Stimulated activated naive CD4-positive, alpha-beta T cell treated with Interleukin-2 at 50 U/mL for 16 hours (primary cell): ENCODE measurements around the gene IL6ST.
"Not testable (repeated sequence)": the region's sequence is repeated elsewhere in the genome, so short reads cannot be mapped to it uniquely, and the experiment has no call there.

Experiments used
- DNase-seq: peaks from one replicate; lab custom pipeline; 2025; lab: John Stamatoyannopoulos, UW

Gene IL6ST

DNA sequence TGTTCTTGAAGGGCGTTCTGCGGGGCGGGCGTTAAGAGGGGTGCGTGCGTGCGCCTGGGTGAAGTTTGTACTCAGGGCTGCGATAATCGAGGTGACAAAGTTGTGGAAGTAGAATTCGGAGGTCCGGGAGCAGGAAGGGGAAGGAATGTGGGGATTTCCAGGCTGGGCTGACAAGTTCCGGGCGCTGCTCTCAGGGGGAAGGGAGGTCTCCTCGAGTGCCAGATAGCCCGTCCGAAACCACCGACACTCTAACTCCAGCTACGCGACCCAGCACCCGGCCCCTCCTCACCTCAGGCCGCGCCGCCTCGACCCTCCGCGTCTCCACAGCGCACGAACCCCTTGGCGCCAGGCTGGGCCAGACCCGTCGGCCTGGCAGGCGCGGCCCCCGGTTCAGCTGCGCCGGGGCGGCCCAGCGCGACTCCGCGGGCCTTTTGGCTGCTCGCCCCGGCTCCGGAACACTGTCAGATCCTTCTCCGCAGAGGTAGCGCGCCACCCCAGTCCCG is at the start of gene IL6ST:
TSS of gene IL6ST (minus strand) at position 469 of the 503 bp plus-strand sequence. CDS start 18,685 bp downstream, outside the sequence.
- DNase-seq: peak; percentile 33

GRCh38 chr5:56039985-56040384 is 45.2 kb upstream of the IL6ST start:
- no peak for DNase-seq

GRCh38 chr5:56038206-56038605 is 43.4 kb upstream of the IL6ST start:
- DNase-seq: not testable (repeated sequence)

DNA sequence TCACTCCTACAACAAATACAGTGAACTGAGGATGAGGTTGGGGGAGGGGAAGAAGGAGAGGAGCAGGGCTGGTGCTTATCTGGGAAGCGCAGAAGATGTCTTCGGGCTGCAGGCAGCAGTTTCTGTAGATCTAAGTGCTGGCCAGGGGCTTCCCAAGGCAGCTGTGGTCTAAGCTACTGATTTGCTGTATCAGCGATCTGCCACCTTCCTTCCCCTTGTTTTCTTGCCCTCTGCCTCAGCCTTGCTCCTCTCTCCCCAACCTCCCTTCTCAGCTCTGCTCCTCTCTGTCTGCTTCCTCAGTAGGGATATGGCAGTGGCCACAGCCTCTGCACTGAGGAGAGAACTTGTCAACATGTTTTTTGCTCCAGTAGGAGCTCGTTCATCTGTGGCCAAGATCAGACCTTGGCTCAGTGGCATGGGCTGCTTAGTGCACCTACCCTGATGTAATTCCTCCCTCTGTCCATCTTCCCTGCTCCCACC is 42.8 kb upstream of the IL6ST start:
- no peak for DNase-seq

DNA sequence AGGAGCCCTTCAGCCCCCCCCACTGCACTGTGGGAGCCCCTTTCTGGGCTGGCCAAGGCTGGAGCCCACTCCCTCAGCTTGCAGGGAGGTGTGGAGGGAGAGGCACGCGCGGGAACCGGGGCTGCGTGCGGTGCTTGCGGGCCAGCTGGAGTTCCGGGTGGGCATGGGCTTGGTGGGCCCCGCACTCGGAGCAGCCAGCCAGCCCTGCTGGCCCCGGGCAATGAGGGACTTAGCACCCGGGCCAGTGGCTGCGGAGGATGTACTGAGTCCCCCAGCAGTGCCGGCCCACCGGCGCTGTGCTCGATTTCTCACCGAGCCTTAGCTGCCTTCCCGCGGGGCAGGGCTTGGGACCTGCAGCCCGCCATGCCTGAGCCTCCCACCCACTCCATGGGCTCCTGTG is 40.6 kb upstream of the IL6ST start:
- not testable (repeated sequence) for DNase-seq

- not testable (repeated sequence) for DNase-seq
Measured at GRCh38 chr5:56029871-56030630, 35.3 kb upstream of the IL6ST start.

DNA sequence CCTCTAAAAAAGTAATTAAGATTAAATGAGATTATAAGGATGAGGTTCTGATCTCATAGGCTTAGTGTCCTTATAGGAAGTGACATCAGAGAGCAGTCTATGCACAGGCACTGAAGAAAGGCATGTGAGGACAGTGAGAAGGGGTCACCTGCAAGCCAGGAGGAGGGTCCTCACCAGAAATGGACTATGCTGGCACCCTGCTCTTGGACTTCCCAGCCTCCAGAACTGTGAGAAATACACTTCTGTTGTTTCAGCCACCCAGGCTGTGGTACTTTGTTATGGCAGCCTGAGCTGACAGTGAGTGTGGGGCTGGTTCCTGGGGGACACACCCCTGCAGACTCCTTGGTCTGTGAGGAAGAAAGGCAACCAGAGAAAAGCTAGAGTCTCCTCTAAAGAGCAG is 34.7 kb upstream of the IL6ST start:
- no peak for DNase-seq

GRCh38 chr5:56028708-56029107 is 33.9 kb upstream of the IL6ST start:
- DNase-seq: no peak

DNA sequence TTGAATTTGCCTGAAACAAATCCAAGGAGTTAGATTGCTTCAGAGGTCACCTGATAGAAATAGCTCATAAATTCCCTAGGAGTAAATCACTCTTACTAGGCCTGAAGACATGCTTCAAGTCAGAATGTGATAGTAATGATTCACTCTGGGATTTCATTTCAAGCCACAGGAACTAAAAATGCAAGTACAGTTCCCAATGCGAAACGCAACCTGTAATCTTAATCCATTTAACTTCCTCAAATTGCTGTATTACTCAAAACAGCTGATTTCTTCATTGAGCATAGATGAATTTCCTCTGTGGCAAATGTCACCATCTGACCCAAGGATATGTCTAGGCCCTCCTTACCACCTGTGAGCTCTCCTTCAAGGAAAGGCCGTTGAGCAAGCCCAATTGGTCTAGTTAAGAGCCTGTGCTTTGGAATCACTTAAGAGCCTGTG is 32.1 kb upstream of the IL6ST start:
- no peak for DNase-seq

DNA sequence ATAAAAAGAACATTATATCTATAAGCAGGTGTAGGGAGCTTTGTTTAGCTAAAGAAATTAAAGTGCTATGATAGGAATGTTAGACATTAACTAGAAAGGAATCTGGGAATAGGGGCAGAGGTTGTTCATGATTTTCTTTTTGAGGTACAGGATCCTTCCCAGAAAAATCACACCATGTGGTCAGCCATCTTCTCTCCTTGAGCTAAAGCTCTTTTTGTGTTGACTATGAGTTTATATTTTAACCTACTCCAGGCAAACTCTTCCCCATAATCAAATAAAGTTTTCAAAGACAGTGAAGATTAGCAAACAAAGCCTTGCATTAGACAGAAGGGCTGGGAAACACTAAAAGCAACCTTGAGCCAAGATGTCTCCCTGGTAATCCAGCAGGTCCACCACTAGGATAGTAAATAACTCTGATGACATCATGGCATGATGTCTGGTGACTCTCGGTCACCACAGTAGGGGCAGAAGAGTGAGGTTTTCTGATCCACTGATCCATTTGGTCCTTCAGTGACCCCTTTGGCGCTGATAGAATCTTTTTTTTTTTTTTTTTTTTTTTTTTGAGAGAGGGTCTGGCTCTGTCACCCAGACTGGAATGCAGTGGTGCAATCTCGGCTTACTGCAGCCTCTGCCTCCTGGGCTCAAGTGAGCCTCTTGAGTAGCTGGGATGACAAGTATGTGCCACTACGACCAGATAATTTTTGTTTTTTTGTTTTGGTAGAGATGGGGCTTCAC is 30.6 kb upstream of the IL6ST start:
- DNase-seq: no peak

DNA sequence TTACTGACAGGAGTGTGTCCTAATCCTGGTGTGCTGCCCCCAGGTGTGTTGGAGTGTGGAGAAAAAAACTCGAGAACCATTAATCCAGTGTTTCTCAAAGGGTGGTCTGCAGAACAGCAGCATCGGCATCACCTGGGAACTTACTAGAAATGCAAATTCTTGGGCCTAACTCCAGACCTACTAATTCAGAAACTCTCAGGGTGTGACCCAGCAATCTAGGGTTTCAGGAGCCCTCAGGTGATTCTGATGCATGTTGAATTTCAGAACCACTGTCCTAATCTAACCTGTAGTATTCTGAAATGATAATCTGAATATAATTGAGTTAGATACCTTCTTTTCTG is 30.0 kb upstream of the IL6ST start:
- DNase-seq: no peak

- DNase-seq: no peak
Measured at GRCh38 chr5:56023296-56023695, 28.5 kb upstream of the IL6ST start.

DNA sequence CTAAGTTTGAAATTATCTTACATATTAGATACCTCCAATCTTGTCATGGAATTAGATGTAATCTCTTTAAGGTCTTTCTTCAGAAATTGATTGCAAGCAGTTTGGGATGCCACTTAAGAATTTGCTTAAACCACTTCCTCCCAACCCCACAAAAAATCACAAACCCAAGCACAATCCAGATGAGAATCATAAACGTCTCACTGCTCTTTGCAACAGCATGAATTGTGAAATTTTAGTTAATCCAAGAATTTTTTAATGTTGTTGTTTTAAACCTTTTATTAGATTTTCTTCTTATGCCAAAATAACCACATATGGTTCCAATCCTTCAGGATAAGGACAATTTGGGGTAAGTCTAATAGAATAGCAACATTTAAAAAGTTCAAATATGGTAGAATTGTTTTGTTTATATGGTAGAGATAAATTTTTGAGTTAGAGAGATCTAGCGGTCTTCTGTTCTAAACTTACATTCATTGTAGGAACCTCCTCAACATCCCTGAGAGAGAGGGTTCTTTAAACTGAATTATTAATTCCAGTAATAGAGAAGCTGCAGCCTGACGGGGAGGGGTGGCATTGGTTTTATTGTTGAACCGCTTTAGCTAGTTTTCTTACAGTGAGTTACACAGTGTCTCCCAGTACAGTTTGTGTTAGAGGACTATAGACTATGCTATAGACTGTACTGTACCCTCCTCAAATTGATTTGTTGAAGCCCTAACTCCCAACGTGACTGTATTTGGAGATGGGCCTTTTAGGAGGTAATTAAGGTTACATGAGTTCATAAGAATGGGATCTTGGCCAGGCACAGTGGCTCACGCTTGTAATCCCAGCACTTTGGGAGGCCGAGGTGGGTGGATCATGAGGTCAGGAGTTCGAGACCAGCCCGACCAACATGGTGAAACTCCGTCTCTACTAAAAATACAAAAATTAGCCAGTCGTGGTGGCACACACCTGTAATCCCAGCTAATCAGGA is 24.8 kb upstream of the IL6ST start:
- DNase-seq: no peak

GRCh38 chr5:56018832-56019231 is 24.1 kb upstream of the IL6ST start:
- no peak for DNase-seq

DNA sequence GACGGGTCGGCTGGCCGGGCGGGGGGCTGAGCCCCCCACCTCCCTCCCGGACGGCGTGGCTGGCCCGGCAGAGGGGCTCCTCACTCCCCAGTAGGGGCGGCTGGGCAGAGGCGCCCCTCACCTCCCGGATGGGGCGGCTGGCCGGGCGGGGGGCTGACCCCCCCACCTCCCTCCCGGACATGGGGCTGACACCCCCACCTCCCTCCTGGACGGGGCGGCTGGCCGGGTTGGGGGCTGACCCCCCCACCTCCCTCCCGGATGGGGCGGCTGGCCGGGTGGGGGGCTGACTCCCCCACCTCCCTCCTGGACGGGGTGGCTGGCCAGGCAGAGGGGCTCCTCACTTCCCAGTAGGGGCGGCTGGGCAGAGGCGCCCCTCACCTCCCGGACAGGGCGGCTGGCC is 19.9 kb upstream of the IL6ST start:
- not testable (repeated sequence) for DNase-seq

GRCh38 chr5:56013939-56014338 is 19.2 kb upstream of the IL6ST start:
- DNase-seq: not testable (repeated sequence)

GRCh38 chr5:56012281-56012963 is 17.7 kb upstream of the IL6ST start:
- peak; percentile 11 for DNase-seq

GRCh38 chr5:56011835-56012234 is 17.1 kb upstream of the IL6ST start:
- peak; percentile 29 for DNase-seq

DNA sequence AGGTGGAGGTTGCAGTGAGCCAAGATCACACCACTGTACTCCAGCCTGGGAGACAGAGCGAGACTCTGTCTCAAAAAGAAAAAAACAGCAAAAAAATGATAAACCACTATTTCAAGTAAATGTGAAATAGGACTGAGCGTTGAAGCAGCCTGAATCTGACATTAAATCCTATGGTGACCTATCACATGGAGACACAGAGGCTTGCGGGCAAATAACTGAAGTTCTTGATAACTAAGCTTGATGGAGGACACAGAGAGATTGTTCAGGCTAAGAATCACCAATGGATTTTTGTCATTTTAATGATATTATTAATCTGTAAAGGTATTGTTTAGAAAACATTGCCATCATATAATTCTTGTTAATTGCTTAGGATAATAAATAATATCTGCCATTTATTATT is 15.7 kb upstream of the IL6ST start:
- DNase-seq: no peak

DNA sequence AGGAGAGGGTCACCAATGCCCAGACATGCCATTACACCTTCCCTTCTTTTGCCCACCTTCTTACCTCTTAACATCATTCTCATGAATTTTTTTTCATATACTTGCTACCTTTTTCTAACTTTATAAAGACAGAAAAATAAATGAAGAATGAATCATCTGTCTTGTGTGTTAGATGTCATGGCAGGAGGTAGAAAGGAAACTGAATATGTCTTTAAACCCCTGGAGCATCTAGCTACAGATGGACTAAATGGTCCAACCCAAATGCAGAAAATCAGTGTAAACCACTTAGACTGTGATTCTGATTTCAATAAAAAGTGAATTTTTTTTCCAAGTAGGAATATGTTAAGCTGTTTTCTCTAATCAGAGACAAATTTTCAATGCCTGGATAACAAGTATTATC is 11.8 kb upstream of the IL6ST start:
- DNase-seq: no peak

GRCh38 chr5:56006094-56006493 is 11.3 kb upstream of the IL6ST start:
- no peak for DNase-seq
